GM12878 (cell line): ENCODE results near the gene TATDN2. TPM values are rescaled to one million over a fixed set of nuclear protein-coding genes. Genes with fewer than 3 reads are reported as not detected.
A peak's percentile ranks its signal among the peaks of the same experiment; 100 is the strongest.

Experiments
- ATAC-seq: fragments of 200-7000 bp; cut with Tn5 transposase; 3 replicates; pipeline ENCODE4 v1.9.1; 2020; ENCODE audit warnings: mild to moderate bottlenecking, moderate library complexity
- BruUV-seq: library from RNA; stranded (reverse); fragments of 400-500 nt; replicated peaks from 2 replicates; lab custom pipeline; 2021; lab: Mats Ljungman, UMichigan
- CTCF ChIA-PET: fragments of 300-600 bp; sonication (Branson Sonifier 250); formaldehyde crosslinking; extraction: SDS; loops from one replicate; lab custom pipeline; 2021; ENCODE audit warnings: inconsistent platforms; lab: Yijun Ruan, JAX
- POLR2A ChIA-PET: fragments of 350-600 bp; formaldehyde crosslinking; extraction: SDS; loops from one replicate; lab custom pipeline; 2021; ENCODE audit warnings: inconsistent platforms; lab: Charles Lee
- RAD21 ChIA-PET: fragments of 300-600 bp; sonication (Branson Sonifier 250); formaldehyde crosslinking; loops from one replicate; lab custom pipeline; 2023; ENCODE audit warnings: antibody characterized with exemption; ENCODE audit not compliant: unreplicated experiment; lab: Charles Lee
- SMC1A ChIA-PET: fragments of 300-600 bp; sonication (Branson Sonifier 250); formaldehyde crosslinking; loops from one replicate; lab custom pipeline; 2023; ENCODE audit not compliant: unreplicated experiment, uncharacterized antibody; lab: Charles Lee
- DNase-seq: peaks from one replicate; pipeline ENCODE4 v3.0.0-alpha.2; 2011; ENCODE audit warnings: low read depth, low spot score
- FAIRE-seq: peaks from 3 replicates; lab custom pipeline; 2011; peaks lifted over from hg19 to GRCh38; lab: Jason Lieb, UNC
- H2AFZ ChIP-seq: 2 replicates; pipeline ENCODE4 v1.6.0; 2011; ENCODE audit warnings: low read depth, low read length, control low read depth; ENCODE audit not compliant: control insufficient read depth
- H3K27ac ChIP-seq: 2 replicates; pipeline ENCODE4 v1.5.1; 2011; ENCODE audit warnings: control low read depth; ENCODE audit not compliant: control insufficient read depth, insufficient read depth
- H3K27me3 ChIP-seq, 2 experiments: replicated peaks in 1 of 2; 2 replicates each; pipeline versions ENCODE4 v1.6.0 to v1.6.1; 2011; ENCODE audit warnings: low read length in 1 of 2; ENCODE audit not compliant: control insufficient read depth in 2 of 2, insufficient read depth in 2 of 2
- H3K36me3 ChIP-seq, 2 experiments: 2 replicates each; pipeline ENCODE4 v1.5.1; 2011; ENCODE audit warnings: low read length in 1 of 2; ENCODE audit not compliant: control insufficient read depth in 2 of 2, insufficient read depth in 2 of 2
- H3K4me1 ChIP-seq: 2 replicates; pipeline ENCODE4 v1.6.1; 2011; ENCODE audit warnings: mild to moderate bottlenecking, low read length, moderate library complexity, mixed read lengths; ENCODE audit not compliant: control insufficient read depth, insufficient read depth
- H3K4me2 ChIP-seq: 2 replicates; pipeline ENCODE4 v1.6.0; 2011; ENCODE audit warnings: control low read depth; ENCODE audit not compliant: control insufficient read depth, insufficient read depth
- H3K4me3 ChIP-seq: fragments of 200-600 bp; sonication (generic); 2 replicates; pipeline ENCODE4 v1.5.1; 2016
- H3K79me2 ChIP-seq: 2 replicates; pipeline ENCODE4 v1.6.0; 2011; ENCODE audit warnings: low read length; ENCODE audit not compliant: control insufficient read depth, insufficient read depth
- H3K9ac ChIP-seq: 2 replicates; pipeline ENCODE4 v1.8.0; 2011; ENCODE audit warnings: low read length, control low read depth, mixed read lengths; ENCODE audit not compliant: control insufficient read depth, insufficient read depth
- H3K9me3 ChIP-seq: replicated peaks from 3 replicates; pipeline ENCODE4 v1.5.1; 2011; ENCODE audit warnings: mild to moderate bottlenecking, low read length; ENCODE audit not compliant: control insufficient read depth, insufficient read depth
- H4K20me1 ChIP-seq: 2 replicates; pipeline ENCODE4 v1.6.0; 2011; ENCODE audit not compliant: control insufficient read depth, insufficient read depth
- BACH1 ChIP-seq: fragments of 450-650 bp; IDR thresholded peaks from 2 replicates; pipeline ENCODE4 v1.6.1; 2017; ENCODE audit warnings: mild to moderate bottlenecking, borderline replicate concordance
- CEBPZ ChIP-seq: fragments of 150-350 bp; IDR thresholded peaks from 2 replicates; pipeline ENCODE4 v1.6.1; 2016; ENCODE audit warnings: low read depth, low read length
- CHD2 ChIP-seq: IDR thresholded peaks from 2 replicates; pipeline ENCODE4 v1.6.1; 2011; ENCODE audit warnings: low read depth, low read length, improper control_type of control experiment, borderline replicate concordance
- CREB1 ChIP-seq: IDR thresholded peaks from 2 replicates; pipeline ENCODE4 v1.6.1; 2012; ENCODE audit warnings: low read depth, mild to moderate bottlenecking, inconsistent platforms
- CREM ChIP-seq: IDR thresholded peaks from 2 replicates; pipeline ENCODE4 v1.6.1; 2014; ENCODE audit warnings: antibody characterized with exemption, low read depth
- DPF2 ChIP-seq: fragments of 450-650 bp; IDR thresholded peaks from 2 replicates; pipeline ENCODE4 v1.6.1; 2017; ENCODE audit warnings: mild to moderate bottlenecking
- EED ChIP-seq: sonication (generic); IDR thresholded peaks from 2 replicates; pipeline ENCODE4 v1.6.1; 2016; ENCODE audit warnings: antibody characterized with exemption, low read depth
- FOS ChIP-seq: IDR thresholded peaks from 3 replicates; pipeline ENCODE4 v1.6.1; 2011; ENCODE audit warnings: borderline replicate concordance; ENCODE audit not compliant: insufficient read length; ENCODE audit errors: extremely low read depth
- GABPA ChIP-seq: IDR thresholded peaks from 2 replicates; pipeline ENCODE4 v1.6.1; 2014; ENCODE audit warnings: antibody characterized with exemption, low read depth, mild to moderate bottlenecking, inconsistent platforms
- GATAD2B ChIP-seq: fragments of 450-650 bp; conservative IDR thresholded peaks from 2 replicates; pipeline ENCODE4 v1.6.1; 2017; ENCODE audit warnings: low read depth, mild to moderate bottlenecking, moderate library complexity
- KAT2A ChIP-seq: conservative IDR thresholded peaks from 2 replicates; pipeline ENCODE4 v1.6.1; 2011; ENCODE audit warnings: low read depth, low read length; ENCODE audit not compliant: control insufficient read depth
- NFIC ChIP-seq: IDR thresholded peaks from 2 replicates; pipeline ENCODE4 v1.6.1; 2012; ENCODE audit warnings: low read depth, mild to moderate bottlenecking, inconsistent platforms, low read length, moderate library complexity
- PAX8 ChIP-seq: fragments of 450-650 bp; IDR thresholded peaks from 2 replicates; pipeline ENCODE4 v1.6.1; 2017; ENCODE audit warnings: mild to moderate bottlenecking, moderate library complexity
- RB1 ChIP-seq: fragments of 450-650 bp; formaldehyde crosslinking; IDR thresholded peaks from 2 replicates; pipeline ENCODE4 v1.6.1; 2017; ENCODE audit warnings: mild to moderate bottlenecking, borderline replicate concordance
- RBBP5 ChIP-seq: fragments of 200-600 bp; sonication (generic); conservative IDR thresholded peaks from 2 replicates; pipeline ENCODE4 v1.6.1; 2016
- SMAD1 ChIP-seq: fragments of 450-650 bp; IDR thresholded peaks from 2 replicates; pipeline ENCODE4 v1.6.1; 2018; ENCODE audit warnings: mild to moderate bottlenecking, low read depth; ENCODE audit not compliant: partially characterized antibody
- STAT3 ChIP-seq: IDR thresholded peaks from 2 replicates; pipeline ENCODE4 v1.6.1; 2011; ENCODE audit warnings: low read depth, low read length, improper control_type of control experiment
- TCF7 ChIP-seq: IDR thresholded peaks from 2 replicates; pipeline ENCODE4 v1.6.1; 2014; ENCODE audit warnings: antibody characterized with exemption, borderline replicate concordance
- ZBED1 ChIP-seq: IDR thresholded peaks from 2 replicates; pipeline ENCODE4 v1.6.1; 2016; ENCODE audit warnings: borderline replicate concordance
- ZNF274 ChIP-seq: IDR thresholded peaks from one replicate; pipeline ENCODE4 v1.8.0; 2011; ENCODE audit not compliant: insufficient read length, insufficient read depth
- ZZZ3 ChIP-seq: IDR thresholded peaks from 2 replicates; pipeline ENCODE4 v1.6.1; 2011; ENCODE audit warnings: low read depth; ENCODE audit not compliant: control insufficient read depth, insufficient read length
- WGBS: methylation state at CpG from one replicate; pipeline ENCODE4 v1.1.6; 2016; ENCODE audit warnings: low lambda C conversion rate; ENCODE audit not compliant: insufficient replicate concordance, insufficient coverage; ENCODE audit errors: missing lambda C conversion rate; 5-methylcytosine and 5-hydroxymethylcytosine counted together
- in situ Hi-C: fragments of 300-500 bp; cut with MboI; formaldehyde crosslinking; loops from 9 replicates; pipeline ENCODE4 v1.14.3; 2018; ENCODE audit warnings: mixed read lengths
- intact Hi-C: fragments of 100-400 bp; cut with micrococcal nuclease; formaldehyde crosslinking; loops from one replicate; pipeline ENCODE4 v1.14.2; 2022; ENCODE audit not compliant: unreplicated experiment
- polyA plus RNA-seq, 11 experiments: library from polyadenylated mRNA; depleted of rRNA in 4 of 11; unstranded in 6 of 11; stranded (reverse) in 5 of 11; fragments of >200 nt; fragmentation: Nextera tagmentation in 4 of 11; fragmentation: Illumina TruSeq in 1 of 11; extraction: Ambion mirVana in 4 of 11; extraction: Trizol in 1 of 11; gene quantifications; 1 replicate in 1 of 11; 2 replicates in 10 of 11; pipeline versions ENCODE4 v1.2.1 to v1.2.3, GENCODE V29; 2011 to 2016; ENCODE audit warnings: inconsistent platforms in 2 of 11, missing spikeins in 2 of 11, low read depth in 1 of 11
- total RNA-seq, 4 experiments: library from RNA; depleted of rRNA in 3 of 4; stranded (reverse); fragments of >200 nt in 3 of 4; fragmentation: Illumina TruSeq in 1 of 4; extraction: Trizol in 1 of 4; gene quantifications; 2 replicates each; pipeline versions ENCODE4 v1.2.1 to v1.2.3, GENCODE V29; 2013 to 2021
- TF ChIP-seq, protein P1 (sequence below): IDR thresholded peaks from 2 replicates; pipeline ENCODE4 v1.6.1; 2011; ENCODE audit warnings: low read depth, mild to moderate bottlenecking, low read length, moderate library complexity, borderline replicate concordance; ENCODE audit errors: extremely low read depth
- TF ChIP-seq, protein P2 (sequence below): IDR thresholded peaks from 2 replicates; pipeline ENCODE4 v1.6.1; 2012; ENCODE audit warnings: low read depth, low read length, improper control_type of control experiment

Gene TATDN2
- total and polyA plus RNA-seq, 10 of the 15 experiments (the other 5 are each of a cell fraction or from before 2014, with no cell fraction given) = 4.2 to 36.5 (median 15.8) TPM

- CTCF ChIA-PET = interaction anchor here (0.6 to 1.5 kb wide), 2 partner anchors 16 to 155 kb away, joined by 3 to 4 read pairs; no protein-coding TSS in a partner anchor
- Histone ChIP-seq H3K9ac (no peak overlapping the region), H3K79me2 (no peaks in the 10 kb centered on the region), H3K4me3 (no peak overlapping the region), H4K20me1 (no peaks in the 10 kb centered on the region), H2AFZ (peak overlapping the region; percentile 3), H3K36me3 (peaks cover 2% of the 10 kb centered on the region in 2 experiments; a peak in 1 of 4 replicates), H3K9me3 (no peaks in the 10 kb centered on the region), H3K27me3 (no peaks in the 10 kb centered on the region), H3K27ac (no peak overlapping the region), H3K4me2 (no peak overlapping the region), H3K4me1 (peaks cover 12% of the 10 kb centered on the region)
- no TSS peak for BruUV-seq
- intact Hi-C loops = no loop called here
- RAD21 ChIA-PET = no interaction called here
- POLR2A ChIA-PET = no interaction called here
- DNase-seq (no peak), FAIRE-seq (no peak), ATAC-seq (peak; percentile 31; the same call in 1 of the 3 replicates)
- 6% methylated on average over 7 of the region's 7 CpGs for WGBS
- SMC1A ChIA-PET = interaction anchor here (0.7 to 1.1 kb wide), 3 partner anchors 16 to 442 kb away, joined by 3 to 4 read pairs (median 3); partner anchors contain the start of gene TATDN2
- in situ Hi-C loops = no loop called here
- TF ChIP-seq CEBPZ (no peak), FOS (no peak), DPF2 (no peak), ZBED1 (peak; percentile 73; the same call in 1 of the 2 replicates), EED (peak; percentile 88), GATAD2B (no peak), BACH1 (no peak), CHD2 (no peak), RBBP5 (no peak), TCF7 (no peak), KAT2A (no peak), ZZZ3 (no peak), SMAD1 (no peak), ZNF274 (no peak), PAX8 (no peak), GABPA (no peak), CREB1 (no peak), NFIC (peak; percentile 85), RB1 (no peak), CREM (peak; percentile 30; the same call in 1 of the 2 replicates), STAT3 (no peak)
- TF ChIP-seq, protein P1, sequence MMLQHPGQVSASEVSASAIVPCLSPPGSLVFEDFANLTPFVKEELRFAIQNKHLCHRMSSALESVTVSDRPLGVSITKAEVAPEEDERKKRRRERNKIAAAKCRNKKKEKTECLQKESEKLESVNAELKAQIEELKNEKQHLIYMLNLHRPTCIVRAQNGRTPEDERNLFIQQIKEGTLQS = no peak
- TF ChIP-seq, protein P2, sequence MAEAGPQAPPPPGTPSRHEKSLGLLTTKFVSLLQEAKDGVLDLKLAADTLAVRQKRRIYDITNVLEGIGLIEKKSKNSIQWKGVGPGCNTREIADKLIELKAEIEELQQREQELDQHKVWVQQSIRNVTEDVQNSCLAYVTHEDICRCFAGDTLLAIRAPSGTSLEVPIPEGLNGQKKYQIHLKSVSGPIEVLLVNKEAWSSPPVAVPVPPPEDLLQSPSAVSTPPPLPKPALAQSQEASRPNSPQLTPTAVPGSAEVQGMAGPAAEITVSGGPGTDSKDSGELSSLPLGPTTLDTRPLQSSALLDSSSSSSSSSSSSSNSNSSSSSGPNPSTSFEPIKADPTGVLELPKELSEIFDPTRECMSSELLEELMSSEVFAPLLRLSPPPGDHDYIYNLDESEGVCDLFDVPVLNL = no peak
Observed at GRCh38 chr3:10232137-10232536, 16.1 kb upstream of the TATDN2 start.
